NCI-H2107 (cell line): ENCODE results near the gene BARD1.
A peak's percentile ranks its signal among the peaks of the same experiment; 100 is the strongest.
"Not testable (repeated sequence)": the region's sequence is repeated elsewhere in the genome, so short reads cannot be mapped to it uniquely, and the experiment has no call there.

ENCODE experiments used
- DNase-seq: peaks from one replicate; lab custom pipeline; 2025; lab: John Stamatoyannopoulos, UW

The BARD1 gene

GRCh38 chr2:214808981-214809750 lies at the start of gene BARD1:
BARD1 (minus strand) TSS chr2:214809683; CDS start chr2:214809569, 114 bp downstream.
- DNase-seq: no peak

GRCh38 chr2:214856137-214856536 lies 46.7 kb upstream of the BARD1 start:
- DNase-seq: no peak

GRCh38 chr2:214853906-214854305 lies 44.4 kb upstream of the BARD1 start:
- no peak for DNase-seq

- no peak for DNase-seq
Measured at GRCh38 chr2:214843823-214844222, 34.3 kb upstream of the BARD1 start.

- DNase-seq: no peak
Measured at GRCh38 chr2:214839464-214839863, 30.0 kb upstream of the BARD1 start.

GRCh38 chr2:214837466-214837865 lies 28.0 kb upstream of the BARD1 start:
- no peak for DNase-seq

GRCh38 chr2:214836568-214836967 lies 27.1 kb upstream of the BARD1 start:
- no peak for DNase-seq

- DNase-seq: no peak
Measured at GRCh38 chr2:214830794-214831346, 21.4 kb upstream of the BARD1 start.

- no peak for DNase-seq
Measured at GRCh38 chr2:214816008-214816533, 6.6 kb upstream of the BARD1 start.

- no peak for DNase-seq
Measured at GRCh38 chr2:214810671-214811070, 1.2 kb upstream of the BARD1 start.

- DNase-seq: peak; percentile 92
Measured at GRCh38 chr2:214809751-214810564, 475 bp upstream of the BARD1 start.

GRCh38 chr2:214807653-214808052 lies 1.8 kb downstream of the BARD1 start:
- DNase-seq: no peak

GRCh38 chr2:214801768-214802397 lies 7.6 kb downstream of the BARD1 start:
- no peak for DNase-seq

- no peak for DNase-seq
Measured at GRCh38 chr2:214801068-214801467, 8.4 kb downstream of the BARD1 start.

GRCh38 chr2:214800180-214800579 lies 9.3 kb downstream of the BARD1 start:
- DNase-seq: no peak

GRCh38 chr2:214796911-214797310 lies 12.6 kb downstream of the BARD1 start:
- DNase-seq: no peak

GRCh38 chr2:214783181-214783580 lies 26.3 kb downstream of the BARD1 start:
- not testable (repeated sequence) for DNase-seq

- no peak for DNase-seq
Measured at GRCh38 chr2:214782671-214783070, 26.8 kb downstream of the BARD1 start.

- no peak for DNase-seq
Measured at GRCh38 chr2:214781226-214781625, 28.3 kb downstream of the BARD1 start.

- DNase-seq: no peak
Measured at GRCh38 chr2:214775971-214776370, 33.5 kb downstream of the BARD1 start.

- DNase-seq: no peak
Measured at GRCh38 chr2:214774108-214774507, 35.4 kb downstream of the BARD1 start.

- no peak for DNase-seq
Measured at GRCh38 chr2:214772443-214773015, 37.0 kb downstream of the BARD1 start.
